ENCODE measurements around the gene ARHGAP12.

ARHGAP12 gene

DNA sequence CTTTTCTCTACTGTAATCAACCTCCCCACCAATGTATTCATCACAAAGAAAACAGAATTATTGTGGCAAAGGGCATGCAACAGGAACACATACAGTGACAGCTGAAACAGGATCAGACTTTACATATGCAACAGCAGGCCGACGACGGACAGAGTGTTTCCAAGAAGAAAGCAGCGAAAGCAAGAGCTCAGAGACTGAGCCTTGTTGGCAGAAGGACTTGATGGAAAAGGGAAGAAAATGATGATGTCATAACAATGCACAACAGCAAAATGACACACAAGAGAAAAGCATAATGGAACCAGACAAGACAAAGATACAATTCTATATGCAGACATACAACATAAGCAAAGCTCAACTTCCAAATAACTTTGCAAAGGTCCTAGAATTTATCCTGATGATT lies 106.5 kb downstream of the ARHGAP12 start:
- H3K27ac ChIP-seq (replicated peaks) = no peak overlapping the region
- no peak overlapping the region for H3K4me3 ChIP-seq (replicated peaks; ENCODE audit: insufficient read depth, low read length)
- DNase-seq (ENCODE audit: low read depth in 1 of 2, low spot score in 1 of 2) = no peak
- TF ChIP-seq GABPA (IDR thresholded peaks at IDR 0.05; ENCODE audit: low read depth) = no peak
- TF ChIP-seq SPI1 (IDR thresholded peaks at IDR 0.05; ENCODE audit: borderline replicate concordance, low read depth) = no peak
- TF ChIP-seq, protein P1, sequence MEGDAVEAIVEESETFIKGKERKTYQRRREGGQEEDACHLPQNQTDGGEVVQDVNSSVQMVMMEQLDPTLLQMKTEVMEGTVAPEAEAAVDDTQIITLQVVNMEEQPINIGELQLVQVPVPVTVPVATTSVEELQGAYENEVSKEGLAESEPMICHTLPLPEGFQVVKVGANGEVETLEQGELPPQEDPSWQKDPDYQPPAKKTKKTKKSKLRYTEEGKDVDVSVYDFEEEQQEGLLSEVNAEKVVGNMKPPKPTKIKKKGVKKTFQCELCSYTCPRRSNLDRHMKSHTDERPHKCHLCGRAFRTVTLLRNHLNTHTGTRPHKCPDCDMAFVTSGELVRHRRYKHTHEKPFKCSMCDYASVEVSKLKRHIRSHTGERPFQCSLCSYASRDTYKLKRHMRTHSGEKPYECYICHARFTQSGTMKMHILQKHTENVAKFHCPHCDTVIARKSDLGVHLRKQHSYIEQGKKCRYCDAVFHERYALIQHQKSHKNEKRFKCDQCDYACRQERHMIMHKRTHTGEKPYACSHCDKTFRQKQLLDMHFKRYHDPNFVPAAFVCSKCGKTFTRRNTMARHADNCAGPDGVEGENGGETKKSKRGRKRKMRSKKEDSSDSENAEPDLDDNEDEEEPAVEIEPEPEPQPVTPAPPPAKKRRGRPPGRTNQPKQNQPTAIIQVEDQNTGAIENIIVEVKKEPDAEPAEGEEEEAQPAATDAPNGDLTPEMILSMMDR (IDR thresholded peaks at IDR 0.05; ENCODE audit: insufficient read depth, low read length) = no peak
- TF ChIP-seq, protein P2, sequence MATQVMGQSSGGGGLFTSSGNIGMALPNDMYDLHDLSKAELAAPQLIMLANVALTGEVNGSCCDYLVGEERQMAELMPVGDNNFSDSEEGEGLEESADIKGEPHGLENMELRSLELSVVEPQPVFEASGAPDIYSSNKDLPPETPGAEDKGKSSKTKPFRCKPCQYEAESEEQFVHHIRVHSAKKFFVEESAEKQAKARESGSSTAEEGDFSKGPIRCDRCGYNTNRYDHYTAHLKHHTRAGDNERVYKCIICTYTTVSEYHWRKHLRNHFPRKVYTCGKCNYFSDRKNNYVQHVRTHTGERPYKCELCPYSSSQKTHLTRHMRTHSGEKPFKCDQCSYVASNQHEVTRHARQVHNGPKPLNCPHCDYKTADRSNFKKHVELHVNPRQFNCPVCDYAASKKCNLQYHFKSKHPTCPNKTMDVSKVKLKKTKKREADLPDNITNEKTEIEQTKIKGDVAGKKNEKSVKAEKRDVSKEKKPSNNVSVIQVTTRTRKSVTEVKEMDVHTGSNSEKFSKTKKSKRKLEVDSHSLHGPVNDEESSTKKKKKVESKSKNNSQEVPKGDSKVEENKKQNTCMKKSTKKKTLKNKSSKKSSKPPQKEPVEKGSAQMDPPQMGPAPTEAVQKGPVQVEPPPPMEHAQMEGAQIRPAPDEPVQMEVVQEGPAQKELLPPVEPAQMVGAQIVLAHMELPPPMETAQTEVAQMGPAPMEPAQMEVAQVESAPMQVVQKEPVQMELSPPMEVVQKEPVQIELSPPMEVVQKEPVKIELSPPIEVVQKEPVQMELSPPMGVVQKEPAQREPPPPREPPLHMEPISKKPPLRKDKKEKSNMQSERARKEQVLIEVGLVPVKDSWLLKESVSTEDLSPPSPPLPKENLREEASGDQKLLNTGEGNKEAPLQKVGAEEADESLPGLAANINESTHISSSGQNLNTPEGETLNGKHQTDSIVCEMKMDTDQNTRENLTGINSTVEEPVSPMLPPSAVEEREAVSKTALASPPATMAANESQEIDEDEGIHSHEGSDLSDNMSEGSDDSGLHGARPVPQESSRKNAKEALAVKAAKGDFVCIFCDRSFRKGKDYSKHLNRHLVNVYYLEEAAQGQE (IDR thresholded peaks at IDR 0.05; ENCODE audit: insufficient replicate concordance, low read depth) = no peak
- no peak for TF ChIP-seq POLR2AphosphoS5 (IDR thresholded peaks at IDR 0.05; ENCODE audit: low read depth)
- no peaks in the 10 kb centered on the region for H3K27me3 ChIP-seq (ENCODE audit: insufficient read depth, poor library complexity, severe bottlenecking)

DNA sequence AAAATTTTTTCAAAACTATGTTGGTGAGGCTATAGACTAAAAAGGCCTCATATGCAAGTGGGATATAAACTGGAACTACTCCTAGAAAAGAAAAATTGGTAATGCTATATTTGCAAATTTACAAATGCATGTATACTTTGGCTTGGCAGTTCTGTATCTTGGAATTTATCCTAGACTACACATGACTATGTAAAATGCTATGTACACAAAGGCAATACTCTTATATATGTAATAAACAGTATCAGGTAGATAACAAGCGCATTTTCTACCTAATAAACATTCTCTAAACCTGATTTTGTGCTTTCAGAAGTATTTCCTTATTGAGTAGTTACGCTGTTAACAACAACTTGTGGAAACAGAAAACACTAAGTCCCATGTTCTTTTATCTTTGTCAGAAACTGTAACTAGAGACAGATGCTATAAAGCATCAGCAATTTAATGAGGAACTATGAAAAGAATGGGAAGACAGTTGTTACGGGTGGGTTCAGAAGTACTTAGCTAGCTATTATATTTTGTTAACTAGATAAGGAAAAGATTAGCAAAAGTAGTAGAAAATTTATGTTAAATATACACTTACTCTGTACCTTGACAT lies 107.8 kb downstream of the ARHGAP12 start:
- no peak overlapping the region for H3K27ac ChIP-seq (replicated peaks)
- DNase-seq (ENCODE audit: low read depth in 1 of 2, low spot score in 1 of 2) = no peak

DNA sequence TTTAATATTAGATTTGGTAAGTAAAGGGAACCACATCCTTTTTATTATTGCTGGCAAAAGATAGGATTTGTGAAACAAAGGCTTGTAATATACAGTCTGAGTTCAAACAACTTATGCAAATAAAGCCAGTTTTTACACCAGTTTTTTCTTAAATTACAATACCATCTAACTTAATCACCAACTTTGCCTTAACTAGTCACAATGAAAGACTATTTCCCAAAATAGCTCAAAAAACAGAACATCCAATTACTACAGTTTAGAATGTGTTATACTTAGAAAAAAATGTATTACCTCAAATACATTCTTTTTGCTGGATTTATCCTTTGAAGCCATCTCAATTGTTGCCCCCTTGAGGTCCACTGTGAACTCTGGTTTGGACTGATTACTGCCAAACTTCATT lies 108.5 kb downstream of the ARHGAP12 start:
- Histone ChIP-seq H3K27me3 (ENCODE audit: insufficient read depth, poor library complexity, severe bottlenecking) (no peaks in the 10 kb centered on the region), H3K27ac (replicated peaks) (no peak overlapping the region), H3K4me3 (replicated peaks; ENCODE audit: insufficient read depth, low read length) (no peak overlapping the region)
- TF ChIP-seq, protein P2 (IDR thresholded peaks at IDR 0.05; ENCODE audit: insufficient replicate concordance, low read depth) = no peak
- TF ChIP-seq, protein P1 (IDR thresholded peaks at IDR 0.05; ENCODE audit: insufficient read depth, low read length) = no peak
- no peak for TF ChIP-seq POLR2AphosphoS5 (IDR thresholded peaks at IDR 0.05; ENCODE audit: low read depth)
- no peak for TF ChIP-seq GABPA (IDR thresholded peaks at IDR 0.05; ENCODE audit: low read depth)
- no peak for TF ChIP-seq SPI1 (IDR thresholded peaks at IDR 0.05; ENCODE audit: borderline replicate concordance, low read depth)
- DNase-seq (ENCODE audit: low read depth in 1 of 2, low spot score in 1 of 2) = no peak

More for the DNA sequence above, 107.8 kb downstream of the ARHGAP12 start:
- TF ChIP-seq GABPA (IDR thresholded peaks at IDR 0.05; ENCODE audit: low read depth) (no peak), SPI1 (IDR thresholded peaks at IDR 0.05; ENCODE audit: borderline replicate concordance, low read depth) (no peak), POLR2AphosphoS5 (IDR thresholded peaks at IDR 0.05; ENCODE audit: low read depth) (no peak)
- TF ChIP-seq, protein P1 (IDR thresholded peaks at IDR 0.05; ENCODE audit: insufficient read depth, low read length) = no peak
- TF ChIP-seq, protein P2 (IDR thresholded peaks at IDR 0.05; ENCODE audit: insufficient replicate concordance, low read depth) = no peak
- no peaks in the 10 kb centered on the region for H3K27me3 ChIP-seq (ENCODE audit: insufficient read depth, poor library complexity, severe bottlenecking)
- H3K4me3 ChIP-seq (replicated peaks; ENCODE audit: insufficient read depth, low read length) = no peak overlapping the region
